Choroid plexus epithelial cell (primary cell): ENCODE results near the gene ZNF513.
A peak's percentile ranks its signal among the peaks of the same experiment; 100 is the strongest.
"Not testable (repeated sequence)": the region's sequence is repeated elsewhere in the genome, so short reads cannot be mapped to it uniquely, and the experiment has no call there.

ENCODE experiments used
- DNase-seq: peaks from one replicate; pipeline ENCODE4 v3.0.0-alpha.2; 2010; ENCODE audit warnings: low read depth
- H3K4me3 ChIP-seq: 2 replicates; pipeline ENCODE4 v1.5.1; 2011; ENCODE audit warnings: low read depth, mild to moderate bottlenecking, control low read depth, low read length, moderate library complexity
- TF ChIP-seq, protein P1 (sequence below): conservative IDR thresholded peaks from 2 replicates; pipeline ENCODE4 v1.5.1; 2011; ENCODE audit warnings: low read depth, mild to moderate bottlenecking, control low read depth, inconsistent platforms, low read length, moderate library complexity

The ZNF513 gene

DNA sequence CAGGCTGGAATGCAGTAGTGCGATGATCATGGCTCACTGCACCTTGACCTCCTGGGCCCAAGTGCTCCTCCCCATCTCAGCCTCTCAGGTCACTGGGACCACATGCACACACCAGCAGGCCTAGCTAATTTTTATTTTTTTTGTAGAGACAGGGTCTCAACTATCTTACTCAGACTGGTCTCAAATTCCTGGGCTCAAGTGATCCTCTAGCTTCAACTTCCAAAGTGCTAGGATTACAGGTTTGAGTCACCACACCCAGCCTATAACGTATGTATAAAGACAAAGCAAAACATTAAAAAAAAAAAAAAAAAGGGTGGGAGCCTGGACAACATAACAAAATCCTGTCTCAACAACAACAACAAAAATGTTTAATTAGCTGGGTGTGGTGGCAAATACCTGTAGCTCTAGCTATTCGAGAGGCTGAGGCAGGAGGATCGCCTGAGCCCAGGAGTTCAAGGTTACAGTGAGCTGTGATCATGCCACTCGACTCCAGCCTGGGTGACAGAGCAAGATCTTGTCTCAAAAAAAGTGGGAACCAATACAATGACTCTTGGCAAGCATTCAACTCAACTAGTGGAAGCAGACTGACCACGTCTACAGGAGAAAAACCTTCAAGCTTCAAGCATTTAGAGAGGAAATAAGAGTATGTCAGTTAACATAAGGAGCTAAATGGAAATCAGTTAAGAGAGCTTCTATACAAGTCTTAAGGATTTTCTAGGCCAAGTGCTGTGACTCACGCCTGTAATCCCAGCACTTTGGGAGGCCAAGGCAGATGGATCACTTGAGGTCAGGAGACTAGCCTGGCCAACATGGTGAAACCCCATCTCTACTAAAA is 26.6 kb downstream of the ZNF513 start:
- DNase-seq: peak; percentile 23
- TF ChIP-seq, protein P1, sequence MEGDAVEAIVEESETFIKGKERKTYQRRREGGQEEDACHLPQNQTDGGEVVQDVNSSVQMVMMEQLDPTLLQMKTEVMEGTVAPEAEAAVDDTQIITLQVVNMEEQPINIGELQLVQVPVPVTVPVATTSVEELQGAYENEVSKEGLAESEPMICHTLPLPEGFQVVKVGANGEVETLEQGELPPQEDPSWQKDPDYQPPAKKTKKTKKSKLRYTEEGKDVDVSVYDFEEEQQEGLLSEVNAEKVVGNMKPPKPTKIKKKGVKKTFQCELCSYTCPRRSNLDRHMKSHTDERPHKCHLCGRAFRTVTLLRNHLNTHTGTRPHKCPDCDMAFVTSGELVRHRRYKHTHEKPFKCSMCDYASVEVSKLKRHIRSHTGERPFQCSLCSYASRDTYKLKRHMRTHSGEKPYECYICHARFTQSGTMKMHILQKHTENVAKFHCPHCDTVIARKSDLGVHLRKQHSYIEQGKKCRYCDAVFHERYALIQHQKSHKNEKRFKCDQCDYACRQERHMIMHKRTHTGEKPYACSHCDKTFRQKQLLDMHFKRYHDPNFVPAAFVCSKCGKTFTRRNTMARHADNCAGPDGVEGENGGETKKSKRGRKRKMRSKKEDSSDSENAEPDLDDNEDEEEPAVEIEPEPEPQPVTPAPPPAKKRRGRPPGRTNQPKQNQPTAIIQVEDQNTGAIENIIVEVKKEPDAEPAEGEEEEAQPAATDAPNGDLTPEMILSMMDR: no peak
- H3K4me3 ChIP-seq: no peak overlapping the region

DNA sequence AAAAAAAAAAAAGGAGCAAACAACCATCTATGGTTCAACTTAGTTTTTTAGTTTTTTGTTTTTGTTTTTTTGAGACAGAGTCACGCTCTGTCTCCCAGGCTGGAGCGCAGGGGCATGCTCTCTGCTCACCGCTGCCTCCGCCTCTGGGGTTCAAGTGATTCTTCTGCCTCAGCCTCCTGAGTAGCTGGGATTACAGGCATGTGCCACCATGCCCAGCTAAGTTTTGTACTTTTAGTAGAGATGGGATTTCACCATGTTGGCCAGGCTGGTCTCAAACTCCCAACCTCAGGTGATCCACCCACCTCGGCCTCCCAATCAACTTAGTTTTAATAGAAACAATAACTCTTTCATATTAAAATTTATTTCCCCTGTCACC is 27.2 kb downstream of the ZNF513 start:
- not testable (repeated sequence) for DNase-seq, H3K4me3 ChIP-seq

DNA sequence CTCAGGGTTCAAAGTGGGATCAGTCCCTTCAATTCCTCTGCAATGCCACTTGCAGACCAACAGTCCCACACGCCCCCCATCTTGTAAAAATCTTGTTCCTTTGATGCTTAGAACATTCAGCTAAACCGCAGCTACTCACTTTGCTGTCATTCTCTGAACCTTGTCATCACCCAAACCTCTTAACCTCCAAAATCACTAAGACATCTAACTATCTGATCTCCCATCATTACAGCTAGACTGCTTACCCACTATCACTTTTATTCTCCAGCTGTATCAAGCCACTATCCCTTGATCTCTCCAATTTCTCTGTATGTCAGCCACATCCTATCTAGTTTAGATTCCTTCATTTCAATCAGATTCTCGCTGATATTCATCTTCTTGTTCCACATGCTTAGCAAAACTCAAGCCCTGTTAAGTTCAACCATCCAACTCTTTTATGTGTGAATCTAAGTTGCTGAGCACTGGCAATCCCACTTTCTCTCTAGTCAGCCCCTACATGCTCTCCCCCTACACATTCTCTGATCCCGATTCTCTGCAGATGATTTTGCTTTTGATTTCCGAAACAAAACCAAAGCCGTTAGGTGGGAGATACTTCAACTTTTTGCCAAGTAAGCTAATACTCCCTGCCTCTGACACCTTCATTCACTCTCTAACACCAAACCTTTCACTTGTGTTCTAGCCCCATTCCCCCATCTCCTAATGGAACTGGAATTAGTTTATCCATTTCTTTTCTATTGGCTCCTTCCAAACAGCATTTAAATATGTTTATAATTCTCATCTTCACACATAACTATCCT is 28.5 kb downstream of the ZNF513 start:
- no peak for DNase-seq
- H3K4me3 ChIP-seq: no peak overlapping the region
- TF ChIP-seq, protein P1: no peak

DNA sequence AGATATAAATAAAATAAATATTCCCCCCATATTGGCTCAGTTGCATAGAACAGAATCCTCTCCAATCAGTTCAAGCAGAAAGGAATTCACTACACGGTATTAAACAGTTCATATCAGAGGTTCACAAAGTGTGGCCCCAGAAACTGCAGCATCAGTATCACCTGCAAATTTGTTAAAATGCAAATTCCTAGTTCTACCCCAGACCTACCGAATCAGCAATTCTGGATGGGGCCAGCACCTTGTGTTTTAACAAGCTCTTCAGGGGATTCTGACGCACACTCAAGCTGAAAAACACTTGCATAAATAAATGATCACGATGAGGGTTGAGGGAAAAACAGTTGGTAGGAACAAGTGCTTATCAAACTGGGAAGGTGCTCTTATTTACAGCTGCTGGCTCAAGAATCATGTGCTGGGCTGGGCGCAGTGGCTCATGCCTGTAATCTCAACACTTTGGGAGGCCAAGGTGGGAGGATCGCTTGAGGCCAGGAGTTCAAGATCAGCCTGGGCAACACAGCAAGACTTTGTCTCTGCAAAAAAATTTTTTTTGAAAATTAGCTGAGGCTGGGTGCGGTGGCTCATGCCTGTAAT is 30.3 kb downstream of the ZNF513 start:
- TF ChIP-seq, protein P1: no peak
- DNase-seq: no peak
- H3K4me3 ChIP-seq: no peak overlapping the region

DNA sequence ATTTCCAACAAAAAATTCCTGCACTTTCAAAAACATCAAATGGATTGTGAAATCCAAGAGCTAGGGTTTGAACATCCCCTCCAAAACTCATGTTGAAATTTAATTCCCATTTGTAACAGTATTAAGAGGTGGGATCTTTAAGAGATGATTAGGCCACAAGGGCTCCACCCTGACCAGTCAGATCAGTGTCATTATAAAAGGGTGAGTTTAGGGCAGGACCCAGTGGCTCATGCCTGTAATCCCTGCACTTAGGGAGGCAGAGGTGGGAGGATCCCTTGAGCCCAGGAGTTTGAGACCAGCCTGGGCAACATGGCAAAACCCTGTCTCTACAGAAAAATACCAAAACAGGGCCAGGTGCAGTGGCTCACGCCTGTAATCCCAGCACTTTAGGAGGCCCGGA is 32.9 kb downstream of the ZNF513 start:
- DNase-seq: no peak
- TF ChIP-seq, protein P1: no peak
- H3K4me3 ChIP-seq: no peak overlapping the region

DNA sequence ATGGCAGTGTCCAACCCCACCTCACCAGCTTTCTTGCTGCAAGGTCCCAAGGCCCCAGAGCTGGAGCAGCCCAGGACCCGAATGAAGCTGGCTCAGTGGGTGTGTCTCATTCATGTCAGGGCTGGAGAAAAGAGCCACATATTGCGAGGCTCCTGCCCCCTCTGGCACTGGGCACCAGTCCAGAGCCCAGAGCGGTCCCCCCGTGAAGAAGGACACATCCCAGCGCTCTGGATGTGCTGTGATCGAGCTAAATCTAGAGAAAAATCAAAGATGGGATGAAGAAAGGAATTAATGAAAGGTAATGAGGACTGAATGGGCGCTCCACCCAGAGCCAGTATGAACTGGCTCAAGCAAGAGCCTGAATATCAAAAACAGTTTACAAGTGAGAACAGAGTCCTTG is 44.4 kb downstream of the ZNF513 start:
- no peak for DNase-seq

DNA sequence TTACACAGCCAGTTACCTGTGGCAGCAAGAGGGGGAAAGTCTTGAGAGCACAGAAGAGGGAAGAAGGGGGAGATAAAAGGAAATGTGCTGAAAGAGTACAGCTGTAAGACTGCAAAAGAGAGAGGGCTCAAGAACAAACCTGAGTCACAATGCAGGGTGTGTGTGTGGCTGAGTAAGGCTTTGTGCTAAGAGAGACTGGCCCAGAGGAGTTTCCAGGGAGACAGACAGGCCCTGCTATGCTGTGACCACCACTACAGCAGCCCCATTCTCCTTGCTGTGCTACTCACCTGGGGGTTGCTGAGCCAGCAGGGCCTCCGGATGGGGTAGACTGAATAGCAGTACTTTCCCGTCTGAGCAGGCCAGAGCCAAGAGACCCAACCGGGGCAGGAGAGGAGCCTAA is 45.2 kb downstream of the ZNF513 start:
- H3K4me3 ChIP-seq: no peak overlapping the region
- no peak for DNase-seq
- TF ChIP-seq, protein P1: no peak

More for the DNA sequence above, 44.4 kb downstream of the ZNF513 start:
- H3K4me3 ChIP-seq: no peak overlapping the region
- TF ChIP-seq, protein P1: no peak
